Osteocyte (in vitro differentiated cells): ENCODE data around the gene SLC44A3. TPM values are rescaled to one million over a fixed set of nuclear protein-coding genes. Genes with fewer than 3 reads are reported as not detected.

Experiments used
- DNase-seq: peaks from one replicate; pipeline ENCODE4 v3.0.0; 2021; ENCODE audit warnings: mixed read lengths; ENCODE audit not compliant: unreplicated experiment; ENCODE audit errors: extremely low spot score
- H3K27ac Mint-ChIP-seq: one replicate; pipeline ENCODE4 v1.8.0; 2021; ENCODE audit warnings: mild to moderate bottlenecking, mixed read lengths; ENCODE audit not compliant: unreplicated experiment
- H3K27me3 Mint-ChIP-seq: one replicate; pipeline ENCODE4 v1.8.0; 2021; ENCODE audit warnings: mixed read lengths; ENCODE audit not compliant: unreplicated experiment
- H3K36me3 Mint-ChIP-seq: one replicate; pipeline ENCODE4 v1.8.0; 2021; ENCODE audit warnings: mixed read lengths; ENCODE audit not compliant: unreplicated experiment
- H3K4me1 Mint-ChIP-seq: one replicate; pipeline ENCODE4 v1.8.0; 2021; ENCODE audit warnings: mixed read lengths; ENCODE audit not compliant: unreplicated experiment
- H3K4me3 Mint-ChIP-seq: one replicate; pipeline ENCODE4 v1.8.0; 2021; ENCODE audit warnings: mild to moderate bottlenecking, moderate library complexity, mixed read lengths; ENCODE audit not compliant: unreplicated experiment
- H3K9me3 Mint-ChIP-seq: one replicate; pipeline ENCODE4 v1.8.0; 2021; ENCODE audit warnings: mixed read lengths; ENCODE audit not compliant: unreplicated experiment
- CTCF ChIP-seq: fragments of 200-600 bp; sonication (generic); IDR thresholded peaks from 2 replicates; pipeline ENCODE4 v1.5.0; 2021; ENCODE audit warnings: antibody characterized with exemption, mild to moderate bottlenecking, moderate library complexity
- total RNA-seq: library from RNA; stranded (reverse); gene quantifications from 2 replicates; pipeline ENCODE4 v1.2.1, GENCODE V29; 2021

The SLC44A3 gene
- total RNA-seq, 1 donor from 2014 or later = 2.8 TPM

- no peak for DNase-seq
- no peak for TF ChIP-seq CTCF
- Mint-ChIP-seq H3K9me3 (no peaks in the 10 kb centered on the region), H3K36me3 (no peaks in the 10 kb centered on the region), H3K4me3 (no peak overlapping the region), H3K4me1 (peaks cover 23% of the 10 kb centered on the region), H3K27ac (no peak overlapping the region), H3K27me3 (no peaks in the 10 kb centered on the region)
These were observed 38.1 kb downstream of the SLC44A3 start for GRCh38 chr1:94858276-94858675.

GRCh38 chr1:94859174-94859573 is 39.0 kb downstream of the SLC44A3 start:
- Mint-ChIP-seq H3K36me3 (no peaks in the 10 kb centered on the region), H3K4me3 (no peak overlapping the region), H3K27me3 (no peaks in the 10 kb centered on the region), H3K9me3 (no peaks in the 10 kb centered on the region), H3K27ac (no peak overlapping the region), H3K4me1 (peaks cover 32% of the 10 kb centered on the region)
- no peak for DNase-seq
- no peak for TF ChIP-seq CTCF

GRCh38 chr1:94862718-94863117 is 42.6 kb downstream of the SLC44A3 start:
- Mint-ChIP-seq H3K27me3 (no peaks in the 10 kb centered on the region), H3K36me3 (no peaks in the 10 kb centered on the region), H3K27ac (peak overlapping the region; percentile 96), H3K4me3 (no peak overlapping the region), H3K9me3 (no peaks in the 10 kb centered on the region), H3K4me1 (peaks cover 64% of the 10 kb centered on the region)
- no peak for TF ChIP-seq CTCF
- no peak for DNase-seq

GRCh38 chr1:94863297-94863911 is 43.2 kb downstream of the SLC44A3 start:
- Mint-ChIP-seq H3K9me3 (no peaks in the 10 kb centered on the region), H3K4me1 (peaks cover 62% of the 10 kb centered on the region), H3K36me3 (no peaks in the 10 kb centered on the region), H3K27me3 (no peaks in the 10 kb centered on the region), H3K27ac (peak overlapping the region; percentile 96), H3K4me3 (peak overlapping the region; percentile 30)
- TF ChIP-seq CTCF = no peak
- DNase-seq = no peak

- no peak for DNase-seq
- H3K36me3 Mint-ChIP-seq = no peaks in the 10 kb centered on the region
- H3K4me1 Mint-ChIP-seq = peaks cover 61% of the 10 kb centered on the region
- H3K27me3 Mint-ChIP-seq = no peaks in the 10 kb centered on the region
- H3K27ac Mint-ChIP-seq = peak overlapping the region; percentile 96
- no peaks in the 10 kb centered on the region for H3K9me3 Mint-ChIP-seq
- no peak for TF ChIP-seq CTCF
- H3K4me3 Mint-ChIP-seq = peak overlapping the region; percentile 30
These were observed 43.8 kb downstream of the SLC44A3 start for GRCh38 chr1:94863919-94864318.
